Mononuclear cell (primary cell): ENCODE results near the gene SGCA. TPM values are rescaled to one million over a fixed set of nuclear protein-coding genes. Genes with fewer than 3 reads are reported as not detected.

ENCODE experiments used
- H3K27me3 ChIP-seq: 2 replicates; pipeline ENCODE4 v1.6.0; 2011; ENCODE audit warnings: low read length, control low read depth; ENCODE audit not compliant: insufficient read depth
- H3K4me1 ChIP-seq: 2 replicates; pipeline ENCODE4 v1.5.1; 2011; ENCODE audit warnings: mild to moderate bottlenecking, low read length, control low read depth; ENCODE audit not compliant: insufficient read depth
- H3K4me3 ChIP-seq: 2 replicates; pipeline ENCODE4 v1.5.1; 2011; ENCODE audit warnings: mild to moderate bottlenecking, low read length, moderate library complexity
- H3K9me3 ChIP-seq: 2 replicates; pipeline ENCODE4 v1.5.1; 2011; ENCODE audit warnings: low read depth, mild to moderate bottlenecking, control low read depth, low read length
- total RNA-seq: library from RNA; depleted of rRNA; stranded (reverse); fragments of >200 nt; gene quantifications from one replicate; pipeline ENCODE4 v1.2.3, GENCODE V29; 2012

SGCA gene
- total RNA-seq, 1 donor: not detected

DNA sequence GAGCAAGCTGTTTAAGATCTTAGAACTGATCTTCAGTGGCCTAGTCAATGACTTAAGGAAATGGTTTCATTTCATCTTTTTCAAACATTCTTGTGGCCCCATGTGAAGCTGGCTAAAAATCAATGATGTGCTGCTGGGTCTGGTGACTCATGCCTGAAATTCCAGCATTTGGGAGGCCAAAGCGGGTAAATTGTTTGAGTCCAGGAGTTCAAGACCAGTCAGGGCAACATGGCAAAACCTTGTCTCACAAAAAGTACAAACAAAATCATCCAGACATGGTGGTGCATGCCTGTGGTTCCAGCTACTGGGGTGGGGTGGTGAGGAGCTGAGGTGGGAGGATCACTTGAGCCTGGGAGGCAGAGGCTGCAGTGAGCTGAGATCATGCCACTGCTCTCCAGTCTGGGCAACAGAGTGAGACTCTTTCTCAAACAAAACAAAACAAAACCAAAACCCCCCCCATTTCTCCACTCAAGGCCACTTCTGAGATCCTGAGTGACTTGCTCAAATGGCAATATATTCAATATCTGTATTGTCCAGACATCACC lies 53.0 kb downstream of the SGCA start:
- H3K4me1 ChIP-seq: peaks cover 17% of the 10 kb centered on the region
- no peaks in the 10 kb centered on the region for H3K9me3 ChIP-seq
- no peaks in the 10 kb centered on the region for H3K27me3 ChIP-seq
- H3K4me3 ChIP-seq: no peak overlapping the region

GRCh38 chr17:50219342-50219741 lies 53.5 kb downstream of the SGCA start:
- Histone ChIP-seq H3K9me3 (no peaks in the 10 kb centered on the region), H3K27me3 (no peaks in the 10 kb centered on the region), H3K4me3 (no peak overlapping the region), H3K4me1 (peaks cover 17% of the 10 kb centered on the region)

GRCh38 chr17:50219939-50220465 lies 54.2 kb downstream of the SGCA start:
- Histone ChIP-seq H3K4me1 (peaks cover 17% of the 10 kb centered on the region), H3K4me3 (no peak overlapping the region), H3K9me3 (no peaks in the 10 kb centered on the region), H3K27me3 (no peaks in the 10 kb centered on the region)

- Histone ChIP-seq H3K4me1 (peaks cover 17% of the 10 kb centered on the region), H3K4me3 (no peak overlapping the region), H3K9me3 (no peaks in the 10 kb centered on the region), H3K27me3 (no peaks in the 10 kb centered on the region)
Observed at GRCh38 chr17:50220811-50221210, 55.0 kb downstream of the SGCA start.

- H3K9me3 ChIP-seq: no peaks in the 10 kb centered on the region
- H3K4me3 ChIP-seq: no peak overlapping the region
- no peaks in the 10 kb centered on the region for H3K27me3 ChIP-seq
- H3K4me1 ChIP-seq: peaks cover 17% of the 10 kb centered on the region
Observed at GRCh38 chr17:50221266-50221863, 55.6 kb downstream of the SGCA start.

DNA sequence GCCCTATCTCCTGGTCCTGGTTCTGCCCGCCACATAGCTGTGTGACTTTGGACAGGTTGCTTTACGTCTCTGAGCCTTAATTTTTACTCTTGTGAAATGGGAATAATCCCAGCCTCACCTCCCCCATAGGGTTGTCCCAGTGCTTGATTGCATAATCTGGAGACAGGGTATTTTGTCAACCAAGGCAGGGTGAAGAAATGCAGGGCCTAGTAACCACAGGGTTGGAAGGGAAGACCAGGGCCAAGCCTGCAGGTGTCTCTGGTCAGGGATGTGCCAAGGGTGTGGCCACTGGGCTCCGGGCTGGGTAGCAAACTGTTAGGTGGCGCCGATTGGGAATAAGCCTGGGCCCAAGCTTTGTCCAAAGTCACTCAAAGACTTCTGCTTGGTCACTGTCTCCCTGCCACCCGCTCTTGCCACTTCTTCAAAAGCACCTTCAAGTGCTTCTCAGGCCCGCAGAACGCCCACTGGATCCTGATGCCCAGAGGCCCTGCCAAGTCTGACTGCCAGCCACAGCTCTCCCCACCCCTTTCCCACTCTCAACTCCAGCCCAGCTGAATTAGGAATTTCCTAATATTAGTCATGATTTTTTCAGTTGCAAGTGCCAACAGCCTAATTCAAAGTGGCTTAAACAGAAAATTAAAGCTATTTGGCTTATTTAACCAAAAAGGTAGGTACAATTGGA lies 56.2 kb downstream of the SGCA start:
- no peak overlapping the region for H3K4me3 ChIP-seq

GRCh38 chr17:50222922-50223321 lies 57.1 kb downstream of the SGCA start:
- H3K4me1 ChIP-seq: peaks cover 17% of the 10 kb centered on the region
- H3K4me3 ChIP-seq: no peak overlapping the region
- H3K9me3 ChIP-seq: no peaks in the 10 kb centered on the region
- no peaks in the 10 kb centered on the region for H3K27me3 ChIP-seq

More for the DNA sequence above, 56.2 kb downstream of the SGCA start:
- no peaks in the 10 kb centered on the region for H3K9me3 ChIP-seq
- H3K27me3 ChIP-seq: no peaks in the 10 kb centered on the region
- H3K4me1 ChIP-seq: peaks cover 17% of the 10 kb centered on the region

Other genes starting within 250 kb of the SGCA start
- gene DLX4, start 196.8 kb upstream of the SGCA start, total RNA-seq: 0.10 TPM
- gene DLX3, start 170.8 kb upstream of the SGCA start, total RNA-seq: not detected
- 1.7 TPM for gene ITGA3, start 109.9 kb upstream of the SGCA start, total RNA-seq
- 10.1 TPM for gene PDK2, start 70.7 kb upstream of the SGCA start, total RNA-seq
- 0.63 TPM for gene SAMD14, start 35.8 kb upstream of the SGCA start, total RNA-seq
- gene PPP1R9B, start 15.3 kb upstream of the SGCA start, total RNA-seq: 53.0 TPM
- 2.9 TPM for gene COL1A1, start 35.6 kb downstream of the SGCA start, total RNA-seq
- not detected for gene TMEM92, start 108.5 kb downstream of the SGCA start, total RNA-seq
- 6.8 TPM for gene XYLT2, start 180.1 kb downstream of the SGCA start, total RNA-seq
- 17.1 TPM for gene MRPL27, start 207.2 kb downstream of the SGCA start, total RNA-seq
- 0.52 TPM for gene EME1, start 207.2 kb downstream of the SGCA start, total RNA-seq
- 59.2 TPM for gene LRRC59, start 231.5 kb downstream of the SGCA start, total RNA-seq